K562 (cell line): Measurements from ENCODE around the gene DNAJB6. TPM values are rescaled to one million over a fixed set of nuclear protein-coding genes. Genes with fewer than 3 reads are reported as not detected.

Experiments
- AFF4 ChIP-seq: sonication (generic); formaldehyde crosslinking; IDR thresholded peaks from 2 replicates; pipeline ENCODE4 v1.8.0; 2023; ENCODE audit warnings: mild to moderate bottlenecking, missing genetic modification reagents
- CBX3 ChIP-seq, 2 experiments: IDR thresholded peaks; 1 replicate in 1 of 2; 2 replicates in 1 of 2; pipeline ENCODE4 v1.6.1; 2012; ENCODE audit warnings: inconsistent platforms in 2 of 2, low read length in 2 of 2, borderline replicate concordance in 1 of 2, control low read depth in 1 of 2
- FOXA1 ChIP-seq: fragments of 450-650 bp; IDR thresholded peaks from 2 replicates; pipeline ENCODE4 v1.6.1; 2016; ENCODE audit warnings: mild to moderate bottlenecking, borderline replicate concordance
- FOXJ2 ChIP-seq: fragments of 200-800 bp; sonication (Bioruptor generic); IDR thresholded peaks from 2 replicates; pipeline ENCODE4 v1.6.1; 2016; ENCODE audit warnings: missing genetic modification characterization, missing compliant biosample characterization
- GABPB2 ChIP-seq: fragments of 250-450 bp; sonication (Bioruptor Pico); conservative IDR thresholded peaks from 2 replicates; pipeline ENCODE4 v1.5.1; 2021; ENCODE audit warnings: mild to moderate bottlenecking
- IRF1 ChIP-seq: sonication (generic); formaldehyde crosslinking; IDR thresholded peaks from 2 replicates; pipeline ENCODE4 v1.8.0; 2022; ENCODE audit warnings: missing genetic modification reagents, mild to moderate bottlenecking, borderline replicate concordance
- L3MBTL2 ChIP-seq: fragments of 450-650 bp; IDR thresholded peaks from 2 replicates; pipeline ENCODE4 v1.6.1; 2016; ENCODE audit warnings: mild to moderate bottlenecking, moderate library complexity
- RFX7 ChIP-seq: fragments of 250-450 bp; sonication (Bioruptor Pico); IDR thresholded peaks from 2 replicates; pipeline ENCODE4 v1.5.1; 2021; ENCODE audit warnings: mild to moderate bottlenecking
- RHOXF2B ChIP-seq: fragments of 250-450 bp; sonication (Bioruptor Pico); conservative IDR thresholded peaks from 2 replicates; pipeline ENCODE4 v1.5.1; 2021
- SAP30 ChIP-seq: fragments of 200-600 bp; sonication (generic); IDR thresholded peaks from 2 replicates; pipeline ENCODE4 v1.6.1; 2012; ENCODE audit warnings: borderline replicate concordance, low read depth, mild to moderate bottlenecking, moderate library complexity, low read length, control low read depth, inconsistent platforms; ENCODE audit not compliant: insufficient read depth, poor library complexity, severe bottlenecking
- TEAD1 ChIP-seq, 2 experiments: fragments of 450-650 bp in 1 of 2; sonication (generic) in 1 of 2; formaldehyde crosslinking; IDR thresholded peaks; 2 replicates each; pipeline versions ENCODE4 v1.4.0 to v1.8.0; 2020 to 2022; ENCODE audit warnings: mild to moderate bottlenecking in 2 of 2, missing genetic modification reagents in 1 of 2
- ZFP30 ChIP-seq: fragments of 250-450 bp; sonication (Bioruptor Pico); IDR thresholded peaks from 2 replicates; pipeline ENCODE4 v1.8.0; 2022; ENCODE audit warnings: moderate library complexity, mild to moderate bottlenecking, inconsistent platforms, borderline replicate concordance
- ZNF347 ChIP-seq: fragments of 450-650 bp; formaldehyde crosslinking; IDR thresholded peaks from 2 replicates; pipeline ENCODE4 v1.4.0; 2020; ENCODE audit warnings: low read depth, mild to moderate bottlenecking, moderate library complexity
- ZNF644 ChIP-seq: fragments of 200-800 bp; sonication (Bioruptor generic); IDR thresholded peaks from 2 replicates; pipeline ENCODE4 v1.6.1; 2016; ENCODE audit warnings: low read depth, missing genetic modification characterization, missing compliant biosample characterization
- ZNF780A ChIP-seq: fragments of 250-450 bp; sonication (Bioruptor Pico); IDR thresholded peaks from 2 replicates; pipeline ENCODE4 v1.5.0; 2021; ENCODE audit warnings: mild to moderate bottlenecking
- ZNF830 ChIP-seq: fragments of 250-450 bp; sonication (Bioruptor Pico); IDR thresholded peaks from 2 replicates; pipeline ENCODE4 v1.5.0; 2021; ENCODE audit warnings: mild to moderate bottlenecking
- polyA plus RNA-seq, 8 experiments: library from polyadenylated mRNA; depleted of rRNA in 4 of 8; stranded (reverse) in 5 of 8; unstranded in 3 of 8; fragments of >200 nt; fragmentation: Nextera tagmentation in 2 of 8; fragmentation: Illumina TruSeq in 1 of 8; extraction: Ambion mirVana in 2 of 8; extraction: Trizol in 1 of 8; gene quantifications; 2 replicates each; pipeline versions ENCODE4 v1.2.1 to v1.2.3, GENCODE V29; 2011 to 2014; ENCODE audit warnings: inconsistent platforms in 1 of 8, missing spikeins in 1 of 8
- total RNA-seq, 7 experiments: library from RNA; depleted of rRNA in 6 of 7; stranded (reverse); fragments of >200 nt in 6 of 7; fragmentation: Illumina TruSeq in 2 of 7; extraction: Trizol in 2 of 7; gene quantifications; 2 replicates each; pipeline versions ENCODE4 v1.2.1 to v1.2.3, GENCODE V29; 2011 to 2021; ENCODE audit warnings: low replicate concordance in 1 of 7

The DNAJB6 gene
- total and polyA plus RNA-seq, 9 of the 15 experiments (the other 6 are each of a cell fraction or from before 2014, with no cell fraction given), result 84.5 to 158 (median 135) TPM

- TF ChIP-seq L3MBTL2, result peak; percentile 87
- TF ChIP-seq ZNF830 (CRISPR knock-in tag), result no peak
- no peak for TF ChIP-seq IRF1 (CRISPR knock-in tag)
- no peak for TF ChIP-seq GABPB2 (CRISPR knock-in tag)
- no peak for TF ChIP-seq RFX7 (CRISPR knock-in tag)
- peak; percentile 86; the same call in 1 of the 2 replicates for TF ChIP-seq ZNF644 (tag)
- 0 out of 2 replicates have a peak, but pooled peaks have one; percentile 60 for TF ChIP-seq FOXJ2
- peak; percentile 90 to 91 for TF ChIP-seq TEAD1 (CRISPR knock-in tag; IDR thresholded peaks at IDR 0.05)
- TF ChIP-seq SAP30, result no peak
- no peak for TF ChIP-seq FOXA1
- TF ChIP-seq RHOXF2B (CRISPR knock-in tag), result no peak
- TF ChIP-seq AFF4 (CRISPR knock-in tag), result no peak
- no peak for TF ChIP-seq ZNF347 (CRISPR knock-in tag)
- peak in 1 of 2 experiments; percentile 56; a peak in 2 of 3 replicates for TF ChIP-seq CBX3 (IDR thresholded peaks at IDR 0.05; ENCODE audit: borderline replicate concordance in 1 of 2, low read length in 2 of 2)
- TF ChIP-seq ZNF780A (CRISPR knock-in tag), result no peak
- TF ChIP-seq ZFP30 (CRISPR knock-in tag), result no peak
Observed at GRCh38 chr7:157397731-157398691, 61.2 kb downstream of the DNAJB6 start (continued).
